Stimulated activated memory B cell treated with anti-CD40 and anti-IgM and Interleukin-4, amounts not matched to agents 10 μg/mL and 1 μg/mL and 100 μg/mL, for 72 hours (primary cell): ENCODE results near the gene FSTL5.

Experiments
- ATAC-seq: fragments of 150-1000 bp; cut with Tn5 transposase; 2 replicates; pipeline ENCODE4 v1.10.0; 2021
- H3K27ac Mint-ChIP-seq: one replicate; pipeline ENCODE4 v1.8.0; 2022; ENCODE audit warnings: mild to moderate bottlenecking, mixed read lengths
- H3K27me3 Mint-ChIP-seq: one replicate; pipeline ENCODE4 v1.8.0; 2022; ENCODE audit warnings: mixed read lengths
- H3K36me3 Mint-ChIP-seq: one replicate; pipeline ENCODE4 v1.8.0; 2022; ENCODE audit warnings: mixed read lengths
- H3K4me1 Mint-ChIP-seq: one replicate; pipeline ENCODE4 v1.8.0; 2022; ENCODE audit warnings: mixed read lengths
- H3K4me3 Mint-ChIP-seq: one replicate; pipeline ENCODE4 v1.8.0; 2022; ENCODE audit warnings: mild to moderate bottlenecking, moderate library complexity, mixed read lengths
- H3K9me3 Mint-ChIP-seq: one replicate; pipeline ENCODE4 v1.8.0; 2022; ENCODE audit warnings: mixed read lengths

Gene FSTL5

GRCh38 chr4:161931089-161931488, 232.7 kb downstream of the FSTL5 start:
- H3K4me1 Mint-ChIP-seq, result no peaks in the 10 kb centered on the region
- H3K9me3 Mint-ChIP-seq, result peaks cover 2% of the 10 kb centered on the region
- H3K36me3 Mint-ChIP-seq, result no peaks in the 10 kb centered on the region
- no peak overlapping the region for H3K27ac Mint-ChIP-seq
- no peak overlapping the region for H3K4me3 Mint-ChIP-seq
- H3K27me3 Mint-ChIP-seq, result no peaks in the 10 kb centered on the region
- no peak for ATAC-seq

GRCh38 chr4:161929956-161930355, 233.8 kb downstream of the FSTL5 start:
- Mint-ChIP-seq H3K9me3 (peaks cover 2% of the 10 kb centered on the region), H3K27me3 (no peaks in the 10 kb centered on the region), H3K27ac (no peak overlapping the region), H3K4me3 (no peak overlapping the region), H3K4me1 (no peaks in the 10 kb centered on the region), H3K36me3 (no peaks in the 10 kb centered on the region)
- ATAC-seq, result no peak

GRCh38 chr4:161926033-161926828, 237.6 kb downstream of the FSTL5 start:
- no peaks in the 10 kb centered on the region for H3K4me1 Mint-ChIP-seq
- H3K4me3 Mint-ChIP-seq, result no peak overlapping the region
- H3K36me3 Mint-ChIP-seq, result no peaks in the 10 kb centered on the region
- no peaks in the 10 kb centered on the region for H3K9me3 Mint-ChIP-seq
- no peaks in the 10 kb centered on the region for H3K27me3 Mint-ChIP-seq
- no peak for ATAC-seq
- H3K27ac Mint-ChIP-seq, result no peak overlapping the region

GRCh38 chr4:161920304-161921052, 243.3 kb downstream of the FSTL5 start:
- H3K4me3 Mint-ChIP-seq, result no peak overlapping the region
- H3K36me3 Mint-ChIP-seq, result no peaks in the 10 kb centered on the region

GRCh38 chr4:161919442-161920220, 244.2 kb downstream of the FSTL5 start:
- no peak overlapping the region for H3K27ac Mint-ChIP-seq
- H3K36me3 Mint-ChIP-seq, result no peaks in the 10 kb centered on the region
- no peak overlapping the region for H3K4me3 Mint-ChIP-seq
- H3K9me3 Mint-ChIP-seq, result no peaks in the 10 kb centered on the region
- no peak for ATAC-seq
- H3K27me3 Mint-ChIP-seq, result no peaks in the 10 kb centered on the region
- H3K4me1 Mint-ChIP-seq, result no peaks in the 10 kb centered on the region

More at GRCh38 chr4:161920304-161921052, 243.3 kb downstream of the FSTL5 start:
- Mint-ChIP-seq H3K27ac (no peak overlapping the region), H3K4me1 (no peaks in the 10 kb centered on the region), H3K27me3 (no peaks in the 10 kb centered on the region), H3K9me3 (no peaks in the 10 kb centered on the region)
- ATAC-seq, result no peak

GRCh38 chr4:161916035-161916434, 247.8 kb downstream of the FSTL5 start:
- no peaks in the 10 kb centered on the region for H3K36me3 Mint-ChIP-seq
- H3K4me3 Mint-ChIP-seq, result no peak overlapping the region
- no peaks in the 10 kb centered on the region for H3K27me3 Mint-ChIP-seq
- H3K27ac Mint-ChIP-seq, result no peak overlapping the region
- no peak for ATAC-seq
- no peaks in the 10 kb centered on the region for H3K4me1 Mint-ChIP-seq
- no peaks in the 10 kb centered on the region for H3K9me3 Mint-ChIP-seq

GRCh38 chr4:161907590-161907955, 256.2 kb downstream of the FSTL5 start:
- no peaks in the 10 kb centered on the region for H3K36me3 Mint-ChIP-seq
- no peak overlapping the region for H3K4me3 Mint-ChIP-seq
- no peaks in the 10 kb centered on the region for H3K4me1 Mint-ChIP-seq
- no peak overlapping the region for H3K27ac Mint-ChIP-seq
- no peaks in the 10 kb centered on the region for H3K27me3 Mint-ChIP-seq
- H3K9me3 Mint-ChIP-seq, result peaks cover 3% of the 10 kb centered on the region
- ATAC-seq, result no peak

- H3K9me3 Mint-ChIP-seq, result peaks cover 3% of the 10 kb centered on the region
- H3K36me3 Mint-ChIP-seq, result no peaks in the 10 kb centered on the region
- no peak overlapping the region for H3K27ac Mint-ChIP-seq
- H3K4me1 Mint-ChIP-seq, result no peaks in the 10 kb centered on the region
- ATAC-seq, result no peak
- H3K27me3 Mint-ChIP-seq, result no peaks in the 10 kb centered on the region
- H3K4me3 Mint-ChIP-seq, result no peak overlapping the region
Measured at GRCh38 chr4:161906836-161907589, 256.8 kb downstream of the FSTL5 start.

- no peaks in the 10 kb centered on the region for H3K36me3 Mint-ChIP-seq
- H3K27me3 Mint-ChIP-seq, result no peaks in the 10 kb centered on the region
- H3K4me1 Mint-ChIP-seq, result no peaks in the 10 kb centered on the region
- no peak overlapping the region for H3K4me3 Mint-ChIP-seq
- H3K9me3 Mint-ChIP-seq, result no peaks in the 10 kb centered on the region
- no peak for ATAC-seq
- no peak overlapping the region for H3K27ac Mint-ChIP-seq
Measured at GRCh38 chr4:161900110-161900509, 263.7 kb downstream of the FSTL5 start.

GRCh38 chr4:161894493-161895167, 269.2 kb downstream of the FSTL5 start:
- Mint-ChIP-seq H3K9me3 (no peaks in the 10 kb centered on the region), H3K27me3 (no peaks in the 10 kb centered on the region), H3K4me1 (no peaks in the 10 kb centered on the region), H3K36me3 (no peaks in the 10 kb centered on the region), H3K27ac (no peak overlapping the region), H3K4me3 (no peak overlapping the region)
- ATAC-seq, result no peak

- H3K4me3 Mint-ChIP-seq, result no peak overlapping the region
- no peak overlapping the region for H3K27ac Mint-ChIP-seq
- no peaks in the 10 kb centered on the region for H3K27me3 Mint-ChIP-seq
- H3K9me3 Mint-ChIP-seq, result no peaks in the 10 kb centered on the region
- no peak for ATAC-seq
- no peaks in the 10 kb centered on the region for H3K4me1 Mint-ChIP-seq
- no peaks in the 10 kb centered on the region for H3K36me3 Mint-ChIP-seq
Measured at GRCh38 chr4:161894014-161894413, 269.8 kb downstream of the FSTL5 start.

GRCh38 chr4:161893566-161893965, 270.2 kb downstream of the FSTL5 start:
- Mint-ChIP-seq H3K27me3 (no peaks in the 10 kb centered on the region), H3K4me3 (no peak overlapping the region), H3K36me3 (no peaks in the 10 kb centered on the region), H3K9me3 (no peaks in the 10 kb centered on the region), H3K27ac (no peak overlapping the region), H3K4me1 (no peaks in the 10 kb centered on the region)
- ATAC-seq, result no peak

GRCh38 chr4:161892951-161893350, 270.8 kb downstream of the FSTL5 start:
- Mint-ChIP-seq H3K36me3 (no peaks in the 10 kb centered on the region), H3K27ac (no peak overlapping the region), H3K27me3 (no peaks in the 10 kb centered on the region), H3K4me3 (no peak overlapping the region), H3K9me3 (no peaks in the 10 kb centered on the region), H3K4me1 (no peaks in the 10 kb centered on the region)
- ATAC-seq, result no peak

- no peak for ATAC-seq
- Mint-ChIP-seq H3K27me3 (no peaks in the 10 kb centered on the region), H3K27ac (no peak overlapping the region), H3K36me3 (no peaks in the 10 kb centered on the region), H3K4me3 (no peak overlapping the region), H3K4me1 (no peaks in the 10 kb centered on the region), H3K9me3 (peaks cover 2% of the 10 kb centered on the region)
Measured at GRCh38 chr4:161883157-161883556, 280.6 kb downstream of the FSTL5 start.
